NCI-H128 (cell line): Measurements from ENCODE around the gene DLGAP1.
"Not testable (repeated sequence)": the region's sequence is repeated elsewhere in the genome, so short reads cannot be mapped to it uniquely, and the experiment has no call there.

ENCODE experiments used
- DNase-seq: peaks from one replicate; lab custom pipeline; 2025; ENCODE audit not compliant: unreplicated experiment; lab: John Stamatoyannopoulos, UW

DLGAP1 gene

DNA sequence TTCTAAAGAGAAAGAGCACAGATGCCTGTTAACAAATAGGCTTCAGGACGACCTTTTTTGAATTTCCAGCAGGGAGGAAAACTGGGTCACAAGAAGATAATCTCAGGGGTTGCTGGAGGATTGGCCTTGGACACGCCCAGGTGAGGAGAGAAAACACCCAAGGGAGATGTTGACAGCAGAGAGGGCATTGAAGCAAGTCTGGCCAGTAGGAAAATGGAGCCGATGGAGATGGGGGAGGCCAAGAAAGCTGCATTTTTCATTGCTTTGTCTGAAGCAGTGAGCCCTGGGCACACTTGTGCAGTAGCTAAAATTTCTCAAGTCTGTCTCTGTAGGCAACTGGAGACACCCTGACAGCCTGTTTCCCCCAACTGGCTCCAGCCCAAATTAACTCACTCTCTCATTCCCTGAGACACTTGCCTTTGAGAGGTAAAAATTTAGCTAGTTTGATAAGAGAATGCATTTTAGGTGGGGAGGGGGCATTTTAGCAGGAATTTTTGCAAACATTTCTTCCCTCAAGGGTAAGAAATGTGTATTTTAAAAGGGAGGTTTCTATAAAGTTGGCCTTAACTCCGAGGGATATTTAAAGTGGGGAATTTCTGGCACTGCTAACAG lies 839.6 kb downstream of the DLGAP1 start:
- DNase-seq = no peak

DNA sequence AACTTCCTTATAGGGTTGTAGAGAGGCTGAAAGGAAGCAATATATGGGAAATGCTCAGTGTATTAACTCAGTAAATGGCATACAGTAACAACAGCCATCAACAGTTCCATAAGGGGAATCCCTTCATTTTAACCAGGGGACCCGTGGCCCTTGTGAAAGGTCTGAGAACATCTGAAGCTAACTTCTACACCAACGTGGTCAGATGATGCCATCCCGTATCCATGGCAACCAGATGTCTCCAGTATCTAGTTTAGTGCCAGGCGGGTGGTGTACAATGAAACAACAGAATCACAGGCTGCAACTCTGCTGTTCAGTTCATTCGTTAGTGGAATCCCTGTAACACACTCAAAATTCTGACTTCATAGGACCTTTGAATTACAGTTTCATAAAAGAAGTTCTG lies 842.8 kb downstream of the DLGAP1 start:
- no peak for DNase-seq

DNA sequence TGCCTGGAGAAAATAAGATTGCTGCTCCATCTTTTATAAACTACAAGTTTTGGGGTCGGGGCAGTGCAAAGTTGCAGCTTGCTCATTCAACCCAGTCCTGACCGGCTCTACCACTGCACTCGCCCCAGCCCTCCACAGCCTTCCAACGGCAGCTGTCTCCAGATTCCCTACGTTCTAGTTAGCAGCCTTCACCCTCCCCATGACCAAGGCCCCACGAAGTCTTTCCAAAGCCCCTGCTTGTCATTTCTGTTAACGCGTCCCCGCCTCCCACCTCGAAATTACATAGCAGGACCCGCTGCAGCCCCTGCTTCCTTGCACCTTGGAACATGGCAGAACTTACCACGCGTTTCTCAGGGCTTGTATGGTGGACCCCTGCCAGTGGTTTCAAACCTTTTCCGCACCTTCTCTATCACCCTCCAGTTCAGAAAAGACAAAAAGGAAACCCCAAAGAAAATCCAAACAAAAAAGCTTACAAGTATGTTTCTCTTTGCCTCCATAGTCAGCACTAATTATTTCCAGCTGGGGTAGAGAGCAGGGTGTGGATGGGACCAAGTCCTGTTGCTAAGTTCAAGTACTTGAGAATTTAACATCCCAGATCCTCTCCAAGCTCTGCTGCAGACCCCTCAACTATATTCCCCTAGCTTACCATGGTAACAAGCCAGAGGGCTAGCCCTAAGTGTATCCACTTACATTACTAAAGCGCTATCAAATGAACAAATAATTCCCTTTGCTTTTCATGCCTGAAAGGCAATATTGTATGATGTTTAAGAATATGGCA lies 843.6 kb downstream of the DLGAP1 start:
- no peak for DNase-seq

DNA sequence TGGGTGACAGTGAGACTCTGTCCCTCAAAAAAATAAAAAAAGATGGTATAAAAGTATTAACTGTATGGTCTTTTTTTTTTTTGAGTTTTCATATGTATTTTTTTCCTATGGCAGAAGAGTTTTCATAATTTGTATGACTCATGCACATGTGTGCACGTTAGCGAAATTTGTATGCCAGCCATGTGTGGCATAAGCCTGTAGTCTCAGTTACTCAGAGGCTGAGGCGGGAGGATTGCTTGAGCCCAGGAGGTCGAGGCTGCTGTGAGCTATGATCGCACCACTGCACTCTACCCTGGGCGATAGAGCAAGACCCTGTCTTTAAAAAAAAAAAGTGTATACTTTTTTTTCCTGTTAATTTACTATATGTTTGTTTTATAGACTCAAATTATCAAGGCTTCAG lies 844.3 kb downstream of the DLGAP1 start:
- no peak for DNase-seq

DNA sequence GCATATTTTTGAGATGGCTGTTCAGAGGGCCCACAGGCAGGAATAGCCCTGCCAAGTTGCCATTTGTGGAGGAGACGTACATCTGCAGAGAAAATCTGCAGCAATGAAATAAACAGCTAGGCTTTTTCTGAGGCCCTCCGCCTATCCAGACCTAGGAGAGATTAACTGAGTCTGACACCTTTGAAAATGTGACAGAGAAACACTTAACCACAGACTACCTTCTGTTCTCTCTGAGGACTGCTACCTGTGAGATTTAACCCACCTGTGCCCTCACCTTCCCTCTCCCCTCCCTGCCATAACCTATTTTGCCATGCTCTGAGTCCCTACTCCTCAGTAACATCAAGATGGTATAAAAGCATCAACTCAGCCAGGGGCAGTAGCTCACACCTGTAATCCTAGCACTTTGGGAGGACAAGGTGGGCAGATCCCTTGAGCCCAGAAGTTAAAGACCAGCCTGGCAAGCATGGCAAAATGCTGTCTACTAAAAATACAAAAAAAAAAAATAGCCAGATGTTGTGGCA lies 844.9 kb downstream of the DLGAP1 start:
- no peak for DNase-seq

DNA sequence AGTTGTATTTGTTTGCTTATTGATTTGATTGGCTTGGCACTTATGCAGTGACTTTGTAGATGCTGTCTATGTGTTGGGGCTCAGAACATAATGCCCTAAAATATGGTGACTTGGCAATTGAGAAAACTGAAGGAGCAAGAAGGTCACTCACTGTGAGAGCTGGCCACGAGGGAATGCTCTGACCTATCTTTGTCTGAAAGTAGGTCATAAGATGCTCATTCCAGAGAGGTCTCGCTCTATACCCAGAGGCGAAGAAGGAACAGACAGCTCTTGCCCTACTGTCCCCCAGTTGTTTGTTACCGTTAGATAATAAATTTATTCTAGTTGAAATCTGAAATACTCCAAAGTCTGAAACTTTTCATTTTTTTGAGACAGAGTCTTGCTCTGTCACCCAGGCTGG lies 846.6 kb downstream of the DLGAP1 start:
- no peak for DNase-seq

DNA sequence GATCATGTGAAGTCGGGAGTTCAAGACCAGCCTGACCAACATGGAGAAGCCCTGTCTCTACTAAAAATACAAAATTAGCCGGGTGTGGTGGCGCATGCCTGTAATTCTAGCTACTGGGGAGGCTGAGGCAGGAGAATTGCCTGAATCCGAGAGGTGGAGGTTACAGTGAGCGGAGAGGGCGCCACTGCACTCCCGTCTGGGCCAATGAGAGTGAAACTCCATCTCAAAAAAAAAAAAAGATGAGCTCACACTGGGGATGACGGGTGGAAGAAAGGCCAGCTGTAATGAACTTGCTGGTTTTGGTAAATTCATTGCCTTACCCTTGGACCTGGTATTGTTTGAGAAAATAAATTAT lies 847.0 kb downstream of the DLGAP1 start:
- DNase-seq = not testable (repeated sequence)

DNA sequence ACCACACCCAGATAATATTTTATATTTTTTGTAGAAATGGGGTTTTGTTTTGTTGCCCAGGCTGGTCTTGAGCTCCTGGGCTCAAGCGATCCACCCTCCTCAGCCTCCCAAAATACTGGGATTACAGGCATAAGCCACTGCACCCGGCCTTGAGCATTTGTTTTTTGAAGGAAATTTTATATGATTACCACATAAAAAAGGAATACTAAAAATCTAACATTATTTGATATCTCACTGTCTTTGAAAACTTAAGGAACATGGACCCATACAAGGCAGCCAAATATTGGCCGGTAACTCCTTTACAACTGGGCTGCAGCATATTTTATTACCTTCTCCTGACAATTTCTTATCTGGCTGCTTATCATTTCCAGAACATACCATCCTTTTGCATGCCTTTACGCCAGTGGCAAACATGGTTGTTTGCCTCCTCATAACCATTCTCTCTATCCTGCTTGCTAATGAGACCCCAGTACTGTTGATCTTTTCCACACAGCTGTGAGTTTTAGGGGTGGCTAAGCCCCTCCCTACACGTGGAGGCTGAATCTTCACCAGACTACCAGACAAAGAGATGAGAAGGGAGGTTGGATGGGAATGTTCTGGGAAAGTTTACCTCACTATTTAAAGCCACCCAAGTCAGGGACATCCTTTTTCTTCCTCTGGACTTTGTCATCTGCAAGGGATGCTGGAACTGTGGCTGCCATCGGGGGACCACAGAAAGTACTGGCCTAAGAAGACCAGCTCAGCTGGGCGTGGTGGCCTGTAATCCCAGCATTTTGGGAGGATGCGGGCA lies 847.6 kb downstream of the DLGAP1 start:
- DNase-seq = no peak

DNA sequence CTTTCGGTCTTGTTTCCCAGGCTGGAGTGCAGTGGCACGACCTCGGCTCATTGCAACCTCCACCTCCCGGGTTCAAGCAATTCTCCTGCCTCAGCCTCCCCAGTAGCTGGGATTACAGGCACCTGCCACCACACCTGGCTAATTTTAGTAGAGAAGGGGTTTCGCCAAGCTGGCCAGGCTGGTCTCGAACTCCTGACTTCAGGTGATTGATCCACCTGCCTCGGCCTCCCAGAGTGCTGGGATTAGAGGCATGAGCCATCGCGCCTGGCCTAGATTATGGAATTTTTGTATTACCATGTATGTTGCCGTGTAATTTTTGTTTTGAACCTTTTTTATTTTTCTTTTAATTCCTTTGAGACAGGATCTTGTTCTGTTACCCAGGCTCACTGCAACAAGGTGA lies 848.2 kb downstream of the DLGAP1 start:
- DNase-seq = not testable (repeated sequence)

DNA sequence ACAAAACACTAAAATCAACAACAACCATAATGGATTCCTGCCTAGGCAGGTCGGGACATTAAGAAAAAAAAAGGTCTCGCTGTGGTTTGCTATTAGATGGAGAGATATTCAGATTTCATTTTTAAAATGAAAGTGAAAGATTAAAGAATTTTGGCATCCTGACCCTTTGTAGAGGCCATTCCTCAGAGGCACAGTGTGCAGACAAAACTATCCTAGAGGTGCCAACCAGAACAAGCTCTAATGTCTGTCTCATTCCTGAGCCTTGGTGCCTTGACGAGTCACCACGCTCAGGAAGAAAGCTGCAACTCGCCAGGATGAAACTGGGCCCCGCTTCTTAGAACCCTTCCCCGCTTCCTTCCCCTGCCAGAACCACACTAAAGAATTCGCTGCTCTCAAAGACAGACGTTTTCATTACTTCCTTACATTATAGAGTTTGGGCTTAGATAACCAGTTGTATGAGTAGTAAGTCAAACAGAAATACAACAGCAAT lies 849.1 kb downstream of the DLGAP1 start:
- DNase-seq = no peak

DNA sequence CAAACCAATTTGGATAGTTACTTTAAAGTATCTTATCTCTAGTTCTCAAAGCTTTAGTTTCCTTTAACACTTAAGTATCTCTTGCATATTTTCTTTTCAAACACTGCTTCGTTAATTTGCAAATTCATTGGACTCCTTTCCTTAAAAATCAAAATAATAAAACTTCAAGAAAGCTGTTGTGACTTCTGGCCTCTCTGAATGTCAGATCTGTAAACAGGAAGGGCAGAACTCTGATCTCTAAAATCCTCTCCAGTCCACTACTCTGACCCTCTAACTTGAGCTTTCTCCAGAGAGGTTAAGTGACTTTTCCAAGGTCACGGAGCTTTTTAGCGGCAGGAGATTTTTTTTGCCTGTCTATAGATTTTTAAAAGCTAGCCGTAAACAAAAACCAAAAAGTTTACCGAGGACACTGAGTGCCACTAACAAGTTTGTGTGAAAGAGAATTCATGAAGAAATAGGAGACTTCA lies 849.6 kb downstream of the DLGAP1 start:
- no peak for DNase-seq

DNA sequence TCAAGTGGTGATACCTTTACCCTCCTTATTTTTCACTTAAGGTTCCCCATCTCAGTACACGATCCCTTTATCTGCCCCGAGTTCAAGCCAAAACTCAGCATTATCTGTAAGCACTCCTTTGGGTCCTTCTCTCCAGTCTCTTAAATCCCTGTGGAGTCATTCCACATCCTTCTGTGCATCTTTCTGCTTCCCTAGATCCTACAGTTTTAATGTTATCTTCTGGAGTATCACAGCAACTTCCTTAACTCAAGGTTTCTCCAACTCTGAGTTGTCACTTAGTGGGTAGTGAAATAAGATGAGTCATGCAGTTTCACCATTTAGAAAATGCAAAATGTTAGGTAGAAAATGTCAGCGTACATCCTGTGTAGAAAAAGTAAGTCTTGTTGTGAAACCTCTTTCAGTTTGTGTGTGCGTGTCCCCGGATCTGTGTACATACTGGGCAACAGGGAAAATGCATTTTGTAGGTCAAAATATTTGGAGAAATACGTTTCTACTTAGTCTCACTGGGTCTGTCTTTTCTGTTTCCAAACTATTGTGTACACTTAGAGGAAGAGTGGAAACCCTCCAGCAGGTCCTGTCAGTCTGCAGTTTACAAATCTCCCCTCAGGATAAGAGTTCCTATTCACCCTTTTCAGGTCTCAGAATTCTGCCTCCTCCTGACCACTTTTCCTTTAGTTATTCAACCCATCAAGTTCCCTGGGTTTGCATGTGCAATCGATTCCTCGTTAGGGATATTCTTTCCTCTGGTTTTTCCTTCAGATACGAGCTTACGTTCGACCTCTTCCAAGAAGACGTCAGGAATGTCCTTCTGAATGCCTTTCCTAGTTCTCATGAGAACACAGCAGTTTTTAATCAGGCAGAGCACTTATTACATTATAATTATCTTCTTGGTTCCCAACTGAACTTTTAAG lies 850.4 kb downstream of the DLGAP1 start:
- DNase-seq = no peak

DNA sequence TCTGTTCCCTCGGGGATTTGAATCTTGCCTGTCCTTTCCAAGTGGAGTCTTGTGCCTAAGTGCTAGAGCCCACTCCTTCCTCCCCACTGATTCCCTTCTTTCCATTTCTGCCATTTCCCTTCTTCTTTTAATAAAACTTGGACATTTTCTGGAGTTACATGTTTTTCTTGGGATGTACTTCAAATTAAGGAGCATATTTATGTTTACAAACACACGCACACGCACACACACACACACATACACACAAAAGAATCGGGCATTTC lies 850.9 kb downstream of the DLGAP1 start:
- no peak for DNase-seq

DNA sequence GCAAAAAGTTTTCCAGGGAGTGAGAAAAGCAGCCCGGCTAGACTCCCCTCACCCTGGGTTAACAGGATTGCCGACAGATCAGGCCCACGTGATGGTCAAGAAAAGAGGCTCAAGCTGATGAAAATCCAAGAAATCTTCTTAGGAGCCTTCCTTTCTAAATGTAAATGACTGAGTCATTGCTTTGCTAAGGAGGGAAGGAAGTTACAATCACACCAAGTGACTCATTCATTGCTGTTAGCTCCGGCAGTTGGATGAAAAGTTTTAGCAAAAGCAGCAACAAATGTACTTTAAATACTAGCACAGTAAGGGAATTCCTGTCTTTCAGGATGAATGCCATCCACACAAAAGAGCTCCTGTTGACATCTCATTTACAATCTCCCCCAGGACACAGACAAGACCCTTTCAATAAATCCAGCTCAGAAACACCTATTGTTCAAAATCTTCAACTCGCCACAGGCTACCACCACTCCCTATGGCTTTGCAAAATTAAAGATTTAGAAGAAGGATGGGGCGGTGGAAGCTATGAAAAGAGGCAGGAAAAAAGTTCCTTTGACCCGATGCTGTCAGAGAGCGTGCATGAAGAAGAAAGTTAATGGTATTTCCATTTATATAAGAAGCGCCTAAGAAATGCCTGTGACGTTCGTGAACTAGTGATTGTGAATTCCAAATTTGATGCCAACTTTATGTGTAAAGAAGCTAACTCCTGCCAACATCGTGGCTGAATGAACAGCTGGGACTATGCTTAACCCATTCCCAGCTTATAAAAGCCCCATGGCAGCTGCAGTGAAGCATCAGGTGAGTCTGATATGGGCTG lies 851.5 kb downstream of the DLGAP1 start:
- DNase-seq = no peak

DNA sequence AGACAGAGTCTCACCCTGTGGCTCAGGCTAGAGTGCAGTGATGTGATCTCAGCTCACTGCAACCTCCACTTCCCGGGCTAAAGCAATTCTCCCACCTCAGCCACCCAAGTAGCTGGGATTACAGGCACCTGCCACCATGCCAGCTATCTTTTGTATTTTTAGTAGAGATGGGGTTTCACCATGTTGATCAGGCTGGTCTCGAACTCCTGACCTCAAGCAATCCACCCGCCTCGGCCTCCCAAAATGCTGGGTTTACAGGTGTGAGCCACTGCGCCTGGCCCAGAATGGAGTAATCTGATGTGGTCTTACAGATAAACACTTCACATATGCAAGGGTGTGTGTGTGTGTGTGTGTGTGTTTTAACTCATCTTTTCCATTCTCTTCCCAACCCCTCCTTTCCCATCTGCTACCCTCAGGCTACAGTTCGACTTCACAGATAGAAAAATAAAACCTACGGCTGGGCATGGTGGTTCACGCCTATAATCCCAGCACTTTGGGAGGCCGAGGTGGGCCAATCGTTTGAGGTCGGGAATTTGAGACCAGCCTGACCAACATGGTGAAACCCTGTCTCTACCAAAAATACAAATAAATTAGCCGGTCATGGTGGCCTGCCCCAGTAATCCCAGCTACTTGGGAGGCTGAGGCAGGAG lies 853.9 kb downstream of the DLGAP1 start:
- DNase-seq = not testable (repeated sequence)

DNA sequence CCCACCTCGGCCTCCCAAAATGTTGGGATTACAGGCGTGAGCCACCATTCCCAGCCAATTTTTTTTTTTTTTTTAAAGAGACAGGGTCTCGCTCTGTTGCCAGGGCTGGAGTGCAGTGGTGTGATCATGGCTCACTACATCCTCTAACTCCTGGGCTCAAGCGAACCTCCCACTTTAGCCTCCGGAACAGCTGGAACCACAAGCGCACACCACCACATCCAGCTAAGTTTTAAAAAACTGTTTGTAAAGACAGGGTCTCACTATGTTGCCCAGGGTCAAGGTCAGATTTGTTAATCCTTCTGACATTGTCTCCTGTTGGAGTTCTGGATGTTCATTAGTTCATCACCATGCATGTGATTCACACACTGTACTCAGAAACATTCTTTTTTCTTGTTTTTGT lies 855.2 kb downstream of the DLGAP1 start:
- DNase-seq = no peak

DNA sequence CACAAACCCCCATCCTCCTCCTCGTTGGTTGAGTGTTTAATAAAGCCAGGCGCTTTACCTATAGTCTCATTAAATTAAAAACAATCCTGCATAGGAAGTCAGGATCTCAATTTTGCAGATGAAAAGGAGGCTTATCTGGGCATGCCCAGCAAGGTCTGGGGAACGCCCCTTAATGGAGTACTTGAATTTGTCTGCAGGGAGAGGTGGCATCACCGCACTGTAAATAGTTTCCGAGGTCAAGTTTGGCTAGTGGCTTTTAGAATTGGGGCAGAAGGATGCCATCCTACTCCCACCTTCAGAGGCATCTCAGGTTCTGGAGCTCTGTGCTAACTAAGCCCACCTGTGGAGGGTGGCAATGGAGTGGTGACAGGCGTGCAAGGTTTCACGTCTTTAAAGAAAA lies 855.9 kb downstream of the DLGAP1 start:
- no peak for DNase-seq

DNA sequence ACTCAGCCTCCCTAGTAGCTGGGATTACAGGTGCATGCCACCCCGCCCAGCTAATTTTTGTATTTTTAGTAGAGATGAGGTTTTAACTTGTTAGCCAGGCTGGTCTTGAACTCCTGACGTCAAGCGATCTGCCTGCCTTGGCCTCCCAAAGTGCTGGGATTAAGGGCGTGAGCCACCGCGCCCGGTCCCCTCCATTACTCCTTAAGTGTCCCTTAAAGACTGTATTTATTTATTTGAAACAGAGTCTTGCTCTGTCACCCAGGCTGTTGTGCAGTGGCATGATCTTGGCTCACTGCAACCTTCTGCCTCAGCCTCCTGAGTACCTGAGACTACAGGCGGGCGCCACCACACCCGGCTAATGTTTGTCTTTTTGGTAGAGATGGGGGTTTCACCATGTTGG lies 856.5 kb downstream of the DLGAP1 start:
- no peak for DNase-seq
